ENCODE data around the gene BUB1B. TPM values are rescaled to one million over a fixed set of nuclear protein-coding genes. Genes with fewer than 3 reads are reported as not detected.
"Not testable (repeated sequence)": the region's sequence is repeated elsewhere in the genome, so short reads cannot be mapped to it uniquely, and the experiment has no call there.

Gene BUB1B
- total and polyA plus RNA-seq, 9 of the 15 experiments (the other 6 are each of a cell fraction or from before 2014, with no cell fraction given): 28.7 to 113 (median 82.2) TPM

DNA sequence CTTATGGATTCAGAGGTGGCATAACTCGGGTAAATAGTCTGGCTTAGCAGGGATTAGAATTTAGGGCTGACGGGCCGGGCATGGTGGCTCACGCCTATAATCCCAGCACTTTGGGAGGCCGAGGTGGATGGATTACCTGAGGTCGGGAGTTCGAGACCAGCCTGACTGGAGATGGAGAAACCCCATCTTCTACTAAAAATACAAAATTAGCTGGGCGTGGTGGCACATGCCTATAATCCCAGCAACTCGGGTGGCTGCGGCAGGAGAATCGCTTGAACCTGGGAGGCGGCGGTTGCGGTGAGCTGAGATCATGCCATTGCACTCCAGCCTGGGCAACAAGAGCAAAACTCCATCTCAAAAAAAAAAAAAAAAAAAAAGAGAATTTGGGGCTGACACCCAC lies 45.8 kb upstream of the BUB1B start:
- CTCF ChIA-PET (ENCODE audit: low intra/inter-chr PET ratio); H3K4me1 ChIP-seq (replicated peaks in 1 of 2; ENCODE audit: control insufficient read depth in 2 of 2, insufficient read depth in 2 of 2, low read length in 2 of 2); H3K9me3 ChIP-seq (replicated peaks; ENCODE audit: control insufficient read depth, insufficient read depth, low read depth, low read length); DNase-seq (ENCODE audit: extremely low read depth in 1 of 4, low spot score in 3 of 4); H3K36me3 ChIP-seq (ENCODE audit: control insufficient read depth, insufficient read depth, low read length); BruUV-seq (replicated peaks); H3K9ac ChIP-seq (ENCODE audit: insufficient read depth in 1 of 2, low read depth in 2 of 2, low read length in 2 of 2); H3K4me2 ChIP-seq (ENCODE audit: insufficient read depth, low read length); H3K4me3 ChIP-seq; intact Hi-C loops (cut with micrococcal nuclease); H3K27me3 ChIP-seq (ENCODE audit: control insufficient read depth in 2 of 2, insufficient read depth in 2 of 2, low read length in 2 of 2); H3K79me2 ChIP-seq (ENCODE audit: control insufficient read depth, insufficient read depth, low read length); ATAC-seq; H2AFZ ChIP-seq (ENCODE audit: low read depth, low read length); FAIRE-seq; H3K9me1 ChIP-seq (ENCODE audit: control insufficient read depth, insufficient read depth, low read length); H3K27ac ChIP-seq (ENCODE audit: extremely low read depth, low read depth, low read length); H4K20me1 ChIP-seq (replicated peaks; ENCODE audit: control insufficient read depth, insufficient read depth, low read length); in situ Hi-C loops (cut with MboI): not testable (repeated sequence)
- WGBS (ENCODE audit: insufficient coverage, low coverage, missing lambda C conversion rate): 63% methylated on average over 12 of the region's 14 CpGs
- POLR2A ChIA-PET: interaction anchor here (0.7 to 1.8 kb wide), 3 partner anchors 9 to 40 kb away, joined by 3 to 7 read pairs (median 3); no protein-coding TSS in a partner anchor

DNA sequence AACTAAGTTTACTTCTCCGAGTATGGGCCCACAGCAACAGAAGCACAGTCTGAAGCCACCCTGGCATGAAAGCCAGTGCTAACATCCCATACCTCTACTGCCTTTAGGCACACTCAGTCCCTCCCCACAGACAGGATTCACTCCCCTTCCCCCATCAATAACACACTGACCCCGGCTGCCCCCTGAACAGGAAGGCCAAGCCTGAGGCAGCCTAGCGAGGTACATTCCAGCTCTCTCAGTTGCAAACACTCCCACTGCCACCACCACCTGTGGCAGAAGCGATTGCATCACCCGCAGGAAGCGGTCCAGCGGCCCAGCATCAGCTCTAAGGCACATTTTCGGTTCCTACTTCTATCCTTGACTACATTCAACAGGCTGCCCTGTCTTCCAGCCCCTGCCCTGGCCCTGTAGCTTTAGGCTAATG lies 45.2 kb upstream of the BUB1B start:
- H3K9ac ChIP-seq (ENCODE audit: insufficient read depth in 1 of 2, low read depth in 2 of 2, low read length in 2 of 2): peak overlapping the region in 1 of 2 experiments; percentile 68; a peak in 2 of 4 replicates
- TF ChIP-seq PPARD (CRISPR knock-in tag; IDR thresholded peaks at IDR 0.05): no peak
- no peak for TF ChIP-seq ARID2 (IDR thresholded peaks at IDR 0.05)
- TF ChIP-seq CSDE1 (IDR thresholded peaks at IDR 0.05): no peak
- TF ChIP-seq ZEB2 (IDR thresholded peaks at IDR 0.05): 0 out of 2 replicates have a peak, but pooled peaks have one; percentile 32
- peak; percentile 75 for TF ChIP-seq JUND (IDR thresholded peaks at IDR 0.05; ENCODE audit: borderline replicate concordance, low read depth, low read length)
- TF ChIP-seq JUND (tag; IDR thresholded peaks at IDR 0.05; ENCODE audit: borderline replicate concordance, low read depth, low read length): peak; percentile 18; the same call in 1 of the 3 replicates
- peak; percentile 87 for TF ChIP-seq CTBP1 (IDR thresholded peaks at IDR 0.05; ENCODE audit: borderline replicate concordance)
- TF ChIP-seq TRIM24 (IDR thresholded peaks at IDR 0.05): no peak
- TF ChIP-seq CEBPG (CRISPR knock-in tag; IDR thresholded peaks at IDR 0.05): peak; percentile 85
- TF ChIP-seq CEBPG (tag; conservative IDR thresholded peaks at IDR 0.05 in 1 of 2, IDR thresholded peaks at IDR 0.05 in 1 of 2): peak; percentile 85 to 92
- peak; percentile 63 for TF ChIP-seq MYC (IDR thresholded peaks at IDR 0.05; ENCODE audit: low read depth, low read length)
- TF ChIP-seq MYC (CRISPR knock-in tag; IDR thresholded peaks at IDR 0.05; ENCODE audit: borderline replicate concordance, low read depth): no peak

More for the DNA sequence above, 45.2 kb upstream of the BUB1B start:
- ATAC-seq: peak; percentile 64
- H3K27ac ChIP-seq (ENCODE audit: extremely low read depth, low read depth, low read length): no peak overlapping the region
- H2AFZ ChIP-seq (ENCODE audit: low read depth, low read length): peak overlapping the region; percentile 36; the same call in 1 of the 2 replicates
- H4K20me1 ChIP-seq (replicated peaks; ENCODE audit: control insufficient read depth, insufficient read depth, low read length): 0 out of 2 replicates have a peak, but pooled peaks cover 2% of the 10 kb centered on the region
- intact Hi-C loops (cut with micrococcal nuclease) (no loop called here), in situ Hi-C loops (cut with MboI) (no loop called here)
- H3K4me1 ChIP-seq (replicated peaks in 1 of 2; ENCODE audit: control insufficient read depth in 2 of 2, insufficient read depth in 2 of 2, low read length in 2 of 2): peaks cover 4 to 6% of the 10 kb centered on the region in 2 experiments; a peak in 4 of 5 replicates
- BruUV-seq (replicated peaks): no TSS peak
- no peaks in the 10 kb centered on the region for H3K79me2 ChIP-seq (ENCODE audit: control insufficient read depth, insufficient read depth, low read length)
- H3K4me3 ChIP-seq: no peak overlapping the region
- no peaks in the 10 kb centered on the region for H3K9me1 ChIP-seq (ENCODE audit: control insufficient read depth, insufficient read depth, low read length)
- FAIRE-seq: no peak
- 20% methylated on average over 8 of the region's 8 CpGs for WGBS (ENCODE audit: insufficient coverage, low coverage, missing lambda C conversion rate)
- H3K27me3 ChIP-seq (ENCODE audit: control insufficient read depth in 2 of 2, insufficient read depth in 2 of 2, low read length in 2 of 2): peaks cover 3% of the 10 kb centered on the region in 2 experiments; a peak in 2 of 5 replicates
- peak overlapping the region; percentile 1; the same call in 1 of the 2 replicates for H3K4me2 ChIP-seq (ENCODE audit: insufficient read depth, low read length)
- POLR2A ChIA-PET: interaction anchor here (0.7 to 1.2 kb wide), 2 partner anchors 9 to 40 kb away, joined by 3 read pairs; no protein-coding TSS in a partner anchor
- no peaks in the 10 kb centered on the region for H3K9me3 ChIP-seq (replicated peaks; ENCODE audit: control insufficient read depth, insufficient read depth, low read depth, low read length)
- CTCF ChIA-PET (ENCODE audit: low intra/inter-chr PET ratio): no interaction called here
- DNase-seq (ENCODE audit: extremely low read depth in 1 of 4, low spot score in 3 of 4): no peak
- no peaks in the 10 kb centered on the region for H3K36me3 ChIP-seq (ENCODE audit: control insufficient read depth, insufficient read depth, low read length)

Measured in K562 (cell line).